ENCODE data around the gene BTBD2. TPM values are rescaled to one million over a fixed set of nuclear protein-coding genes. Genes with fewer than 3 reads are reported as not detected.

The BTBD2 gene
- total and polyA plus RNA-seq, 10 of the 15 experiments (the other 5 are each of a cell fraction or from before 2014, with no cell fraction given): 0.13 to 66.2 (median 10.4) TPM

GRCh38 chr19:1969176-1970002 is 46.1 kb downstream of the BTBD2 start:
- intact Hi-C loops (cut with micrococcal nuclease; ENCODE audit: unreplicated experiment): no loop called here
- no peak overlapping the region for H3K4me3 ChIP-seq
- CTCF ChIA-PET: no interaction called here
- ATAC-seq (no peak), DNase-seq (ENCODE audit: low read depth, low spot score) (no peak), FAIRE-seq (no peak)
- H3K9me3 ChIP-seq (replicated peaks; ENCODE audit: control insufficient read depth, insufficient read depth, low read length): no peaks in the 10 kb centered on the region
- no peak overlapping the region for H3K9ac ChIP-seq (ENCODE audit: control insufficient read depth, insufficient read depth, low read length)
- no peak overlapping the region for H2AFZ ChIP-seq (ENCODE audit: control insufficient read depth, low read depth, low read length)
- in situ Hi-C loops (cut with MboI): no loop called here
- no peak overlapping the region for H3K27ac ChIP-seq (ENCODE audit: control insufficient read depth, insufficient read depth)
- no peak overlapping the region for H3K4me2 ChIP-seq (ENCODE audit: control insufficient read depth, insufficient read depth)
- BruUV-seq (replicated peaks): no TSS peak
- peaks cover 3% of the 10 kb centered on the region; the same call in 1 of the 2 replicates for H4K20me1 ChIP-seq (ENCODE audit: control insufficient read depth, insufficient read depth)
- SMC1A ChIA-PET (ENCODE audit: uncharacterized antibody, unreplicated experiment): no interaction called here
- RAD21 ChIA-PET (ENCODE audit: unreplicated experiment): no interaction called here
- H3K27me3 ChIP-seq (replicated peaks in 1 of 2; ENCODE audit: control insufficient read depth in 2 of 2, insufficient read depth in 2 of 2, low read length in 1 of 2): no peaks in the 10 kb centered on the region; a peak in 1 of 4 replicates
- peaks cover 5 to 12% of the 10 kb centered on the region in 2 experiments; a peak in 3 of 4 replicates for H3K36me3 ChIP-seq (ENCODE audit: control insufficient read depth in 2 of 2, insufficient read depth in 2 of 2, low read length in 1 of 2)
- peaks cover 5% of the 10 kb centered on the region for H3K79me2 ChIP-seq (ENCODE audit: control insufficient read depth, insufficient read depth, low read length)
- 94% methylated on average over 41 of the region's 49 CpGs for WGBS (ENCODE audit: insufficient coverage, insufficient replicate concordance, low lambda C conversion rate, missing lambda C conversion rate)
- POLR2A ChIA-PET: interaction anchor here (0.5 kb wide), 1 partner anchor 1000 kb away, joined by 6 read pairs; no protein-coding TSS in a partner anchor
- H3K4me1 ChIP-seq (ENCODE audit: control insufficient read depth, insufficient read depth, low read length): no peaks in the 10 kb centered on the region
- no peak for TF ChIP-seq TAF1 (IDR thresholded peaks at IDR 0.05; ENCODE audit: borderline replicate concordance, low read depth, low read length)
- no peak for TF ChIP-seq BCL11A (IDR thresholded peaks at IDR 0.05; ENCODE audit: low read depth, low read length)
- TF ChIP-seq ATF3 (IDR thresholded peaks at IDR 0.05; ENCODE audit: borderline replicate concordance, extremely low read depth, low read depth, low read length): no peak
- no peak for TF ChIP-seq MYB (IDR thresholded peaks at IDR 0.05; ENCODE audit: borderline replicate concordance, low read depth, low read length)
- no peak for TF ChIP-seq ZNF384 (IDR thresholded peaks at IDR 0.05; ENCODE audit: borderline replicate concordance, low read depth, low read length)
- TF ChIP-seq CREB1 (IDR thresholded peaks at IDR 0.05; ENCODE audit: low read depth): no peak
- no peak for TF ChIP-seq HCFC1 (IDR thresholded peaks at IDR 0.05; ENCODE audit: low read length)
- no peak for TF ChIP-seq FOS (IDR thresholded peaks at IDR 0.05; ENCODE audit: borderline replicate concordance, extremely low read depth, insufficient read length)
- TF ChIP-seq GATAD2B (conservative IDR thresholded peaks at IDR 0.05; ENCODE audit: low read depth): no peak
- no peak for TF ChIP-seq USF1 (IDR thresholded peaks at IDR 0.05; ENCODE audit: borderline replicate concordance, extremely low read length, insufficient read depth, low read depth, low read length)
- TF ChIP-seq MXI1 (IDR thresholded peaks at IDR 0.05; ENCODE audit: low read depth, low read length): no peak
- no peak for TF ChIP-seq MTA2 (IDR thresholded peaks at IDR 0.05; ENCODE audit: low read depth)
- no peak for TF ChIP-seq SPI1 (IDR thresholded peaks at IDR 0.05; ENCODE audit: borderline replicate concordance, insufficient read depth, low read depth, low read length)
- no peak for TF ChIP-seq ZNF687 (IDR thresholded peaks at IDR 0.05)
- no peak for TF ChIP-seq E4F1 (IDR thresholded peaks at IDR 0.05; ENCODE audit: borderline replicate concordance, partially characterized antibody)
